Fibroblast of lung (primary cell): Measurements from ENCODE around the gene ZBTB32.

Experiments
- CTCF ChIP-seq, 2 donors: IDR thresholded peaks in 1 of 2; conservative IDR thresholded peaks in 1 of 2; 1 replicate in 1 of 2; 2 replicates in 1 of 2; pipeline ENCODE4 v1.5.1; 2011 to 2012; ENCODE audit warnings: low read length in 2 of 2, control low read depth in 1 of 2, inconsistent platforms in 1 of 2, low read depth in 1 of 2, mild to moderate bottlenecking in 1 of 2
- EZH2 ChIP-seq: IDR thresholded peaks from 2 replicates; pipeline ENCODE4 v1.5.1; 2012; ENCODE audit warnings: low read length, control low read depth, mild to moderate bottlenecking; ENCODE audit errors: missing control alignments

DNA sequence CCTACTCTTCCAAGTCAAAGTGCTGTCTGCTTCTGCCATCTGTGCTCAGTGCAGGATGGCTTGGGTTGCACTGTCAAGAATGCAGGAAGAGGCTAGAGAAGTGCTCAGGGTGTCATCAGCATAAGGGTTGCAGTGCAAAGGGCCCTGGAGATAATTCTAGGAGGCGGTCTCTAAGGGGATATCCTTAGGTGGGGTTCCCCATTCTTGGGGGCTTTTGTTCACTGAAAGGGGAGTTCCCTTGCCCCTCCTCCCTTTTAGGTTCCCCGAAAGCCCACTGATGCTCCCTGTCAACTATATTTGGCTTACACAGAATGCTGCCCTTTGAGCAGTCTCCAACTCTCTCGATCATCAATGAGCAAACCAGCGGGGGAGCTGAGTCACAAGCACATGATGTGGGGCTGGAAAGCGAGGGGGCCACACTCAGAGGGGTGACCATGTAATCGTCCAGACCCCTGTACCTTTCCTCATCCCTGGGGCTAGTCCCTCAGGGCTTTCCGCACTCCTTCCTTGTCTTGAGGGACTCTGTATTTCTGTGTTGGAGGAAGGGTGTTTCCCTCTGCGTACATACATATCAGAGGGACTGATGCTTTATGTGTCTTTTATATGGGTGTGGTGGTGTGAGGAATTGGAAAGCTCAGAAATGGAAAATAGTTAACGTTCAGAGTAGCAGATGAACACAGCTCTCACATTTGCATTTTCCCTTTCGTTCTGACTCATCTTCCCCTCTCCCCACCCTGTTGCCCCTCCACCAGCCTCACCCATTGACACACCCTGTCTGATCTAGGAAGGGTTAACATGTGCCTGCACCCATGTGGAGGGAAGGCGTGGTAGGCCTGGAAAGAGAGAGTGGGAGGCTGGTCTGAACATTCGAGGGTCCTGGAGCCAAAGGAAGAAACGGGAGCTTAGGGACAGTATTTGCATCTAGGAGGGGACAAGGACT, 6.7 kb downstream of the ZBTB32 start:
- TF ChIP-seq CTCF (conservative IDR thresholded peaks at IDR 0.05 in 1 of 2, IDR thresholded peaks at IDR 0.05 in 1 of 2; ENCODE audit: low read depth in 1 of 2, low read length in 2 of 2) (no peak), EZH2 (no peak)
